ENCODE measurements around the gene CD109.

Gene CD109

DNA sequence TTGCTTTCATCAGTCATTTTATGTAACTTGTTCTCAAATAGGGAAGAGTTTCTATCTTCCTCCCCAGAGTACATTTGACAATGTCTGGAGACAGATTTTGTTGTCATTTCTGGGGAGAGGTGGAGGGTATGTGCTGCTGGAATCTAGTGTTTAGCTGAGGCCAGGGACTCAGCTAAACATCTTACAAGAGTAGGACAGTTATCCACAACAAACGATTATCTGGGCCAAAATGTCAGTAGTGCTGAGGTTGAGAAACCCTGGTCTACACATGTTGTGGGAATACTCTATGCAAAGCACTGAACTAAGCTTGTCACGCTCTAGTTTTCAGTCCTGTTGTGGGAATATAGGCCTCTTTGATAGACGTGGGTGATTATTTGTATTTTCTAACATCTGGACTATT lies 171.4 kb downstream of the CD109 start:
- DNase-seq, result no peak

DNA sequence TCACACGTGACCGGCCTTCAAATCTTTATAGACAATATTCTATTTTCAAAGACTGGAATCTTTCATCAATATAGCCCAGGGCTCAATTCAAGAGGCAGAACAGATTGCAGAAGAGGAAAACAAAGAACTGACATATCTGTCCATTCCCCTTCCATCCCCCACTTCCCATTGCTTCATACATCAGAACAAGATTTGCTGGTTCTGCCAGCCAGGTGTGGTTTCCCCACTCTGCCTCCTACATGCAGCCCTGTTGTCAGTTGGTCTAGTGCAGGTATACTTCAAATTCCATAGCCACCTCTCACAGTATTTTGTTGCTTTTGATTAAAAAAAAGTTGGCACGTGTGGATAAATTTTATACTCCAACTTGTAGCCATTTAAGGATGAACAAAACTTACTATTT lies 174.9 kb downstream of the CD109 start:
- no peak for DNase-seq

DNA sequence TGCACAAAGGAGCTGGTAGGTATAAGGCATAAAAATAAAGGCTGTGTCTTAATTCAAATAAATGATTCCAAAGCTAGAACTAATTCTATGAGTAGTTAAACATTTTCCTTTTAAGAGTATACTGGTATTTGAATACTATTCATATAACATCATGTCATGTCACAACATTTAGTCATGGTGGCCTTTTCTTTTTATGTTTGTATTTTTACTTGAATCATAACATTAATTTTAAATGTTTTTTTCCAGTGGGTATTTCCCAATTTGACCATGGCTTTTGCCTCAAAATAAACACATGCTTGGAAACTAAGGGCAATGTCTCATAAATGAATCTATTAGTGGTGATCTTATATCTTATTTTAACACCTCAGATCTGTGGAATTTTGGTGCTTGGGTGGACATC lies 177.1 kb downstream of the CD109 start:
- no peak for DNase-seq
